Vagina (tissue), 2 donors: ENCODE results near the gene TMEM266.

ENCODE experiments used
- CTCF ChIP-seq, 3 experiments: fragments of 450-650 bp in 2 of 3; fragments of 200-600 bp in 1 of 3; sonication (generic) in 1 of 3; IDR thresholded peaks; one replicate each; pipeline ENCODE4 v1.5.1; 2017 to 2019; ENCODE audit warnings: antibody characterized with exemption in 3 of 3, mild to moderate bottlenecking in 2 of 3, moderate library complexity in 2 of 3
- POLR2A ChIP-seq, 2 donors: fragments of 450-650 bp; IDR thresholded peaks; one replicate each; pipeline ENCODE4 v1.6.1; 2017; ENCODE audit warnings: antibody characterized with exemption in 2 of 2, mild to moderate bottlenecking in 2 of 2, moderate library complexity in 2 of 2

GRCh38 chr15:76184650-76185035, 124.9 kb downstream of the TMEM266 start:
- TF ChIP-seq CTCF (IDR thresholded peaks at IDR 0.05) (no peak), POLR2A (IDR thresholded peaks at IDR 0.05) (no peak)
